Parathyroid adenoma (tissue), 2 donors: ENCODE data around the gene THOC6.

Experiments used
- H2AFZ ChIP-seq: fragments of 300-600 bp; sonication (generic); one replicate; pipeline ENCODE4 v1.7.0; 2017; ENCODE audit warnings: antibody characterized with exemption, mild to moderate bottlenecking
- H3K27ac ChIP-seq: fragments of 300-600 bp; sonication (generic); one replicate; pipeline ENCODE4 v1.7.0; 2017
- H3K27me3 ChIP-seq: fragments of 300-600 bp; sonication (generic); one replicate; pipeline ENCODE4 v1.7.0; 2017; ENCODE audit warnings: low read length; ENCODE audit not compliant: control insufficient read depth, insufficient read depth
- H3K36me3 ChIP-seq: fragments of 300-600 bp; sonication (generic); one replicate; pipeline ENCODE4 v1.7.0; 2017; ENCODE audit warnings: low read length; ENCODE audit not compliant: control insufficient read depth, insufficient read depth
- H3K4me1 ChIP-seq: fragments of 300-600 bp; sonication (generic); one replicate; pipeline ENCODE4 v1.7.0; 2017; ENCODE audit warnings: control low read depth
- H3K4me2 ChIP-seq: fragments of 300-600 bp; sonication (generic); one replicate; pipeline ENCODE4 v1.7.0; 2017; ENCODE audit warnings: low read length
- H3K4me3 ChIP-seq: fragments of 300-600 bp; sonication (generic); one replicate; pipeline ENCODE4 v1.7.0; 2017; ENCODE audit warnings: low read depth, low read length
- H3K79me2 ChIP-seq: fragments of 300-600 bp; sonication (generic); one replicate; pipeline ENCODE4 v1.7.0; 2017; ENCODE audit warnings: control low read depth
- H3K9ac ChIP-seq: fragments of 300-600 bp; sonication (generic); one replicate; pipeline ENCODE4 v1.7.0; 2017; ENCODE audit warnings: mild to moderate bottlenecking
- H3K9me3 ChIP-seq: fragments of 300-600 bp; sonication (generic); one replicate; pipeline ENCODE4 v1.7.0; 2017; ENCODE audit warnings: low read length; ENCODE audit not compliant: control insufficient read depth
- CTCF ChIP-seq: fragments of 300-600 bp; sonication (generic); IDR thresholded peaks from one replicate; pipeline ENCODE4 v1.7.0; 2017; ENCODE audit warnings: antibody characterized with exemption, mild to moderate bottlenecking
- donor health status: primary hyperparathyroidism.

THOC6 gene

DNA sequence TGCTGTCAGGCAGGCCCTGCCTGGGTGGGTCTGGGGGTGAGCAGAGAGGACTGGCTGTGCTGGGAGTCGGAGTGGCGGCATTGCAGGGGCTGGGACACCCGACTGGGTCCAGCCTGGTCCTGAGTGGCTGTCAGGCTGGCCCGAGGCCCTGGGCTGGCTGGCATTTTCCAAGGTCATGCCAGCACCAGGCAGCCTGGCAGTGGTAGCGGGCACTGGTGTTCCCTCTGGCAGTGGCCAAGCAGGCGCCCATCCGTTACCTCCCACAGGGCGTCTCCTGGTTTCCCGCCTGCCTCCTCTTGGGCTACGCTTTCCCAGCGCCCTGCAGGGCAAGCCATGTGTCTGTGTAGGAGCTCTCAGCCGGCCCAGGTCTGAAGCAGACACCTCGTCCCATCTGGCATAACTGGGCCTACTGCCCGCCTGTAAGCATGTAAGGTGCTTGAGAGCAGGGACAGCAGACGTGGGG lies 37.9 kb upstream of the THOC6 start:
- no peak overlapping the region for H3K27ac ChIP-seq
- TF ChIP-seq CTCF = no peak
- H3K9ac ChIP-seq = no peak overlapping the region
- H3K4me3 ChIP-seq = no peak overlapping the region
- H3K27me3 ChIP-seq = no peaks in the 10 kb centered on the region
- no peaks in the 10 kb centered on the region for H3K36me3 ChIP-seq
- no peaks in the 10 kb centered on the region for H3K9me3 ChIP-seq
- H3K79me2 ChIP-seq = no peaks in the 10 kb centered on the region
- no peak overlapping the region for H3K4me2 ChIP-seq
- H2AFZ ChIP-seq = no peak overlapping the region
- peaks cover 3% of the 10 kb centered on the region for H3K4me1 ChIP-seq

DNA sequence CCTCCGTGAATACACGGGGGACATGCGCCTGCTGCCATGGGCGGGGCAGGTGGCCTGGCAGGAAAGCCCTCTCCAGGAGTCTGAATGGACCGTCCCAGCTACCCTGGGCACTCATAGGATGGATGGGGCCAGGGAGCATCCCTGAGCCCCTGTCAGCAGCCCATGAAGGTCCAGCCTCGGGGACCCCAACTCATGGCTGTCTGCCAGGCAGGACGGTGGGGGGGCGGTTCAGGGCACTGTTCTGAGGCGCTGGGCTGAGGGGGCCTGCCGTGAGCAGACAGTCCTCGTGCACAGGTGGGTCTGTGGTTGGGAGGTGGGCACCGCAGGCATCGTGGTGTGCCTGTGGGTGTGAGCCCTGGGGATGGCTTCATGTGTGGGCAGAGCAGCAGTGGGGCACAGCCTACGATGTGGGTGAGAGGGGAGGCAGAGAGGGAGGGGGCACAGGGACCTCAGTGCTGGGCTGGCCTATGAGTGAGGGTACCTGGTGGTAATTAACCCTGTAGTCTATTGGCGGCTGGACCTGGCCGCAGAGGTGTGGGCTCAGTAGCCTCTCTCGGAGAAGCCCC lies 37.1 kb upstream of the THOC6 start:
- no peaks in the 10 kb centered on the region for H3K36me3 ChIP-seq
- no peaks in the 10 kb centered on the region for H3K9me3 ChIP-seq
- no peak overlapping the region for H3K4me2 ChIP-seq
- H3K27me3 ChIP-seq = no peaks in the 10 kb centered on the region
- no peak overlapping the region for H3K4me3 ChIP-seq
- no peak overlapping the region for H3K9ac ChIP-seq
- TF ChIP-seq CTCF = no peak
- no peak overlapping the region for H2AFZ ChIP-seq
- no peak overlapping the region for H3K27ac ChIP-seq
- H3K4me1 ChIP-seq = peaks cover 3% of the 10 kb centered on the region
- H3K79me2 ChIP-seq = no peaks in the 10 kb centered on the region

DNA sequence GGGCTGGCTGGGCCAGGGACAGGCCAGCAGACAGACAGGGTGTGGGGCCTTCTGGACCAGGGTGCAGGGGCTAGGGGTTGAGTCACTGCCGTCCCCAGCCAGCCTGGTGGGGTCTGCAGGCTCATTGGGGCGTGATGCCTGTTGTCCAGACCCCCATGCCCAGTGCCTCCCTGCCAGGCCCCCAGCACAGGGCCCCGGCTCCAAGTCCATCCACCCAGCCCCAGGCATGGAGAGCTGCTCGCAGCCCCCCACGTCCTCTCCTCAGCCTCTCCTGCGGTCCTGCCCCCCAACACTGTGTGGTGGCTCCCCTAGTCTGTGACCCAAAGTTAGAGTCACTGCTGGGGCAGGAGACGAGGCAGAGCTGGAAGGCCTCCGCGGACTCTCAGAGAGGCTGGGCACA lies 36.5 kb upstream of the THOC6 start:
- Histone ChIP-seq H3K9me3 (no peaks in the 10 kb centered on the region), H2AFZ (no peak overlapping the region), H3K9ac (no peak overlapping the region), H3K27ac (no peak overlapping the region), H3K27me3 (no peaks in the 10 kb centered on the region), H3K4me2 (no peak overlapping the region), H3K4me1 (peaks cover 3% of the 10 kb centered on the region), H3K79me2 (no peaks in the 10 kb centered on the region), H3K4me3 (no peak overlapping the region), H3K36me3 (no peaks in the 10 kb centered on the region)
- no peak for TF ChIP-seq CTCF

- no peak for TF ChIP-seq CTCF
Observed at GRCh38 chr16:2987833-2988232, 36.0 kb upstream of the THOC6 start.

DNA sequence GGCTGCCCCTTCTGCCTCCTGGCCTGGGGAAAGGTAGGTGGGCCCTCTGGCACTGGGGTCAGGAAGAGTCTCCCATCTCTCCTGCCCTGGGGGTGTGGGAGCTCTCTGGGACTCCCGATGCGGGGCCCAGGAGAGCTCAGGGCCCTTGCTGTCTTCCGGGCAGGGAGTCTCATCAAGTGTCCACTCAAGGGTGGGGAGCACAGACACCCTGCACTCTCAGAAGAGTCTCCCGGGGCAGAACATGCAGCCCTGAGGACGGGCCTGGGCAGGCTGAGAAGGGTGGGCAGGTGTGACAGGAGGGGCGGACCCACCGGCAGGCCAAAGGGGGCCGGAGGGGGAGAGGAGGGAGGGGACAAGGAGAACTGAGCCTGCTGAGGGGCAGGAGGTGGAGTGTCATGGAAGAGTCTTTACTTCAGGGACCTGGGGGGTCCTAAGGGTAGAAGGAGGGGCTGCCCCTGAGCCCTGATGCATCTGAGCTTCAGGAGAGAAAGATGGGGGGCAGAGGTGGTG lies 35.2 kb upstream of the THOC6 start:
- peaks cover 3% of the 10 kb centered on the region for H3K4me1 ChIP-seq
- H3K27me3 ChIP-seq = no peaks in the 10 kb centered on the region
- no peak overlapping the region for H2AFZ ChIP-seq
- no peak overlapping the region for H3K4me2 ChIP-seq
- no peaks in the 10 kb centered on the region for H3K79me2 ChIP-seq
- no peak overlapping the region for H3K27ac ChIP-seq
- no peak for TF ChIP-seq CTCF
- no peak overlapping the region for H3K9ac ChIP-seq
- H3K36me3 ChIP-seq = no peaks in the 10 kb centered on the region
- H3K9me3 ChIP-seq = no peaks in the 10 kb centered on the region
- H3K4me3 ChIP-seq = no peak overlapping the region

More at GRCh38 chr16:2987833-2988232, 36.0 kb upstream of the THOC6 start:
- Histone ChIP-seq H3K27me3 (no peaks in the 10 kb centered on the region), H3K4me1 (peaks cover 3% of the 10 kb centered on the region), H3K9me3 (no peaks in the 10 kb centered on the region), H2AFZ (no peak overlapping the region), H3K4me2 (no peak overlapping the region), H3K4me3 (no peak overlapping the region), H3K36me3 (no peaks in the 10 kb centered on the region), H3K27ac (no peak overlapping the region), H3K9ac (no peak overlapping the region), H3K79me2 (no peaks in the 10 kb centered on the region)
